Ureter (tissue), 1 donor: ENCODE measurements around the gene DEFB114. TPM values are rescaled to one million over a fixed set of nuclear protein-coding genes. Genes with fewer than 3 reads are reported as not detected.
"Not testable (repeated sequence)": the region's sequence is repeated elsewhere in the genome, so short reads cannot be mapped to it uniquely, and the experiment has no call there.

ENCODE experiments used
- DNase-seq: peaks from one replicate; pipeline ENCODE4 v3.0.0-alpha.2; 2020; ENCODE audit warnings: low spot score
- total RNA-seq: library from RNA; stranded (reverse); gene quantifications from one replicate; pipeline ENCODE4 v1.2.4, GENCODE V29; 2023
- donor health status: DM: yes; HTN: yes; CAD: no.

The DEFB114 gene
- not detected for total RNA-seq

GRCh38 chr6:49964064-49964463 is at the start of gene DEFB114:
Gene DEFB114, minus strand, starts transcription at chr6:49964164. Its CDS starts 59 bp downstream, at chr6:49964105.
- no peak for DNase-seq

GRCh38 chr6:50007819-50008218 is 43.9 kb upstream of the DEFB114 start:
- no peak for DNase-seq

GRCh38 chr6:50003139-50003538 is 39.2 kb upstream of the DEFB114 start:
- DNase-seq, result no peak

GRCh38 chr6:49995278-49995677 is 31.3 kb upstream of the DEFB114 start:
- no peak for DNase-seq

- no peak for DNase-seq
Observed at GRCh38 chr6:49988900-49989299, 24.9 kb upstream of the DEFB114 start.

- no peak for DNase-seq
Observed at GRCh38 chr6:49987749-49988148, 23.8 kb upstream of the DEFB114 start.

GRCh38 chr6:49986551-49986950 is 22.6 kb upstream of the DEFB114 start:
- DNase-seq, result no peak

GRCh38 chr6:49982046-49982445 is 18.1 kb upstream of the DEFB114 start:
- no peak for DNase-seq

- no peak for DNase-seq
Observed at GRCh38 chr6:49980898-49981297, 16.9 kb upstream of the DEFB114 start.

- no peak for DNase-seq
Observed at GRCh38 chr6:49979584-49979983, 15.6 kb upstream of the DEFB114 start.

- DNase-seq, result no peak
Observed at GRCh38 chr6:49978332-49979226, 14.6 kb upstream of the DEFB114 start.

GRCh38 chr6:49969605-49970004 is 5.6 kb upstream of the DEFB114 start, which contains the start of gene DEFB113:
Gene DEFB113, minus strand, starts transcription at chr6:49969625. Its CDS starts 0 bp downstream, at chr6:49969625.
- DNase-seq, result no peak

- no peak for DNase-seq
Observed at GRCh38 chr6:49966823-49967222, 2.9 kb upstream of the DEFB114 start.

- no peak for DNase-seq
Observed at GRCh38 chr6:49966334-49966733, 2.4 kb upstream of the DEFB114 start.

- DNase-seq, result no peak
Observed at GRCh38 chr6:49958180-49958579, 5.8 kb downstream of the DEFB114 start.

GRCh38 chr6:49955847-49956246 is 8.1 kb downstream of the DEFB114 start:
- no peak for DNase-seq

- no peak for DNase-seq
Observed at GRCh38 chr6:49951926-49952325, 12.0 kb downstream of the DEFB114 start.

- DNase-seq, result no peak
Observed at GRCh38 chr6:49950415-49950751, 13.6 kb downstream of the DEFB114 start.

- no peak for DNase-seq
Observed at GRCh38 chr6:49949062-49949461, 14.9 kb downstream of the DEFB114 start.

- DNase-seq, result no peak
Observed at GRCh38 chr6:49946835-49947234, 17.1 kb downstream of the DEFB114 start.

- DNase-seq, result not testable (repeated sequence)
Observed at GRCh38 chr6:49944068-49944467, 19.9 kb downstream of the DEFB114 start.

GRCh38 chr6:49939993-49940498 is 23.9 kb downstream of the DEFB114 start:
- no peak for DNase-seq

GRCh38 chr6:49937811-49938210 is 26.2 kb downstream of the DEFB114 start:
- DNase-seq, result no peak
